A673 (cell line): ENCODE data around the gene CBX7. TPM values are rescaled to one million over a fixed set of nuclear protein-coding genes. Genes with fewer than 3 reads are reported as not detected.

Experiments used
- BruUV-seq: library from RNA; stranded (reverse); fragments of 400-500 nt; replicated peaks from 2 replicates; lab custom pipeline; 2021; lab: Mats Ljungman, UMichigan
- CTCF ChIA-PET: fragments of 300-600 bp; sonication (Branson Sonifier 250); formaldehyde crosslinking; loops from one replicate; lab custom pipeline; 2022; ENCODE audit warnings: antibody characterized with exemption; lab: Charles Lee
- POLR2A ChIA-PET: fragments of 300-600 bp; sonication (Branson Sonifier 250); formaldehyde crosslinking; loops from one replicate; lab custom pipeline; 2022; ENCODE audit warnings: antibody characterized with exemption; ENCODE audit not compliant: low non-redundant PET; lab: Charles Lee
- DNase-seq: peaks from one replicate; pipeline ENCODE4 v3.0.0-alpha.2; 2015; ENCODE audit warnings: low spot score
- H3K27ac ChIP-seq: fragments of 200-600 bp; sonication (generic); 2 replicates; pipeline ENCODE4 v1.5.1; 2016; ENCODE audit warnings: mixed run types, low read depth, mild to moderate bottlenecking, mixed read lengths, antibody characterized with exemption, low read length; ENCODE audit not compliant: poor library complexity, severe bottlenecking
- H3K27me3 ChIP-seq: fragments of 200-600 bp; sonication (generic); replicated peaks from 2 replicates; pipeline ENCODE4 v1.6.1; 2017; ENCODE audit warnings: mixed run types, low read depth, mild to moderate bottlenecking, mixed read lengths, antibody characterized with exemption, low read length; ENCODE audit not compliant: insufficient read depth, poor library complexity
- H3K36me3 ChIP-seq: fragments of 200-600 bp; sonication (generic); 2 replicates; pipeline ENCODE4 v1.6.1; 2016; ENCODE audit warnings: mixed run types, mild to moderate bottlenecking, mixed read lengths, antibody characterized with exemption, low read length; ENCODE audit not compliant: insufficient read depth, poor library complexity, severe bottlenecking
- H3K4me1 ChIP-seq: fragments of 200-600 bp; sonication (generic); 2 replicates; pipeline ENCODE4 v1.6.1; 2017; ENCODE audit warnings: mixed run types, mild to moderate bottlenecking, mixed read lengths, antibody characterized with exemption, low read length; ENCODE audit not compliant: insufficient read depth, poor library complexity, severe bottlenecking
- H3K4me3 ChIP-seq: fragments of 200-600 bp; sonication (generic); 2 replicates; pipeline ENCODE4 v1.5.1; 2016; ENCODE audit warnings: low read depth, mixed run types, mild to moderate bottlenecking, mixed read lengths, low read length; ENCODE audit not compliant: poor library complexity, severe bottlenecking
- H3K9me3 ChIP-seq: fragments of 200-600 bp; sonication (generic); 2 replicates; pipeline ENCODE4 v1.6.1; 2016; ENCODE audit warnings: mixed run types, low read depth, mild to moderate bottlenecking, mixed read lengths, antibody characterized with exemption, low read length; ENCODE audit not compliant: poor library complexity, severe bottlenecking
- CTCF ChIP-seq: fragments of 300-800, 200-600 bp; sonication (generic); conservative IDR thresholded peaks from 2 replicates; pipeline ENCODE4 v1.5.1; 2017; ENCODE audit warnings: low read depth, mild to moderate bottlenecking, antibody characterized with exemption, low read length, moderate library complexity, mixed read lengths
- EZH2 ChIP-seq: fragments of 200-600 bp; sonication (generic); IDR thresholded peaks from 2 replicates; pipeline ENCODE4 v1.6.1; 2017; ENCODE audit warnings: borderline replicate concordance, low read depth, mild to moderate bottlenecking, mixed read lengths, antibody characterized with exemption, low read length; ENCODE audit not compliant: poor library complexity, severe bottlenecking
- intact Hi-C: fragments of 100-400 bp; cut with micrococcal nuclease; formaldehyde crosslinking; loops from one replicate; pipeline ENCODE4 v1.10.0; 2022; ENCODE audit not compliant: unreplicated experiment
- total RNA-seq: library from RNA; stranded (reverse); gene quantifications from 2 replicates; pipeline ENCODE4 v1.2.3, GENCODE V29; 2021

CBX7 gene
- total RNA-seq, 1 experiment from 2014 or later, result 2.8 TPM

- intact Hi-C loops, result no loop called here
- Histone ChIP-seq H3K9me3 (no peaks in the 10 kb centered on the region), H3K4me1 (no peaks in the 10 kb centered on the region), H3K4me3 (no peak overlapping the region), H3K27me3 (no peaks in the 10 kb centered on the region), H3K36me3 (no peaks in the 10 kb centered on the region), H3K27ac (no peak overlapping the region)
- CTCF ChIA-PET, result no interaction called here
- POLR2A ChIA-PET, result no interaction called here
- no peak for TF ChIP-seq CTCF
- TF ChIP-seq EZH2, result no peak
- no TSS peak for BruUV-seq
- no peak for DNase-seq
These were observed 28.9 kb upstream of the CBX7 start for GRCh38 chr22:39181356-39181755.

- Histone ChIP-seq H3K9me3 (no peaks in the 10 kb centered on the region), H3K27me3 (no peaks in the 10 kb centered on the region), H3K27ac (no peak overlapping the region), H3K4me3 (no peak overlapping the region), H3K36me3 (no peaks in the 10 kb centered on the region), H3K4me1 (peaks cover 6% of the 10 kb centered on the region)
- no TSS peak for BruUV-seq
- intact Hi-C loops, result loop anchor here (10.0 kb wide), 2 partner anchors 65 to 865 kb away; partner anchors contain the start of gene PDGFB
- POLR2A ChIA-PET, result interaction anchor here (0.6 kb wide), 1 partner anchor 148 kb away, joined by 8 read pairs; no protein-coding TSS in a partner anchor
- DNase-seq, result no peak
- CTCF ChIA-PET, result no interaction called here
- TF ChIP-seq CTCF (no peak), EZH2 (no peak)
These were observed 27.4 kb upstream of the CBX7 start for GRCh38 chr22:39179841-39180335.

- TF ChIP-seq CTCF (no peak), EZH2 (no peak)
- intact Hi-C loops, result loop anchor here (10.0 kb wide), 2 partner anchors 65 to 865 kb away; partner anchors contain the start of gene PDGFB
- no peaks in the 10 kb centered on the region for H3K9me3 ChIP-seq
- H3K36me3 ChIP-seq, result no peaks in the 10 kb centered on the region
- H3K27ac ChIP-seq, result no peak overlapping the region
- peaks cover 10% of the 10 kb centered on the region for H3K4me1 ChIP-seq
- BruUV-seq, result no TSS peak
- ChIA-PET CTCF (no interaction called here), POLR2A (interaction anchor here (0.6 kb wide), 1 partner anchor 147 kb away, joined by 8 read pairs; no protein-coding TSS in a partner anchor)
- H3K4me3 ChIP-seq, result no peak overlapping the region
- no peak for DNase-seq
- H3K27me3 ChIP-seq, result no peaks in the 10 kb centered on the region
These were observed 26.9 kb upstream of the CBX7 start for GRCh38 chr22:39179401-39179827.
